HG02798 (cell line): ENCODE results near the gene SPIRE1.

Source experiments
- ATAC-seq: cut with Tn5 transposase; IDR thresholded peaks from one replicate; pipeline ENCODE4 v1.9.1; 2021; ENCODE audit warnings: mild to moderate bottlenecking; ENCODE audit not compliant: unreplicated experiment, poor library complexity

SPIRE1 gene

GRCh38 chr18:12657684-12658425, at the start of gene SPIRE1:
SPIRE1 (minus strand) TSS chr18:12658107; CDS start chr18:12657866, 241 bp downstream.
- peak; percentile 76 for ATAC-seq

- ATAC-seq: no peak
These were observed 45.8 kb upstream of the SPIRE1 start for GRCh38 chr18:12703664-12704063.

- ATAC-seq: no peak
These were observed 45.2 kb upstream of the SPIRE1 start for GRCh38 chr18:12703096-12703567.

GRCh38 chr18:12702221-12703095, 44.6 kb upstream of the SPIRE1 start, which contains the start of the genes CEP76 and PSMG2:
CEP76 (minus strand) TSS chr18:12702723; CDS start chr18:12702548, 175 bp downstream.
PSMG2 (plus strand) TSS chr18:12703042; CDS start chr18:12703108, 66 bp downstream.
- peak; percentile 86 for ATAC-seq

GRCh38 chr18:12701161-12701560, 43.3 kb upstream of the SPIRE1 start:
- no peak for ATAC-seq

- no peak for ATAC-seq
These were observed 41.8 kb upstream of the SPIRE1 start for GRCh38 chr18:12699747-12700146.

- no peak for ATAC-seq
These were observed 36.1 kb upstream of the SPIRE1 start for GRCh38 chr18:12694032-12694431.

- no peak for ATAC-seq
These were observed 34.3 kb upstream of the SPIRE1 start for GRCh38 chr18:12692206-12692605.

GRCh38 chr18:12689256-12689850, 31.4 kb upstream of the SPIRE1 start:
- ATAC-seq: no peak

- ATAC-seq: no peak
These were observed 28.2 kb upstream of the SPIRE1 start for GRCh38 chr18:12686100-12686499.

GRCh38 chr18:12679183-12679786, 21.4 kb upstream of the SPIRE1 start:
- ATAC-seq: no peak

- no peak for ATAC-seq
These were observed 10.1 kb upstream of the SPIRE1 start for GRCh38 chr18:12668041-12668440.

GRCh38 chr18:12659904-12660605, 2.1 kb upstream of the SPIRE1 start:
- no peak for ATAC-seq

GRCh38 chr18:12658426-12659138, 675 bp upstream of the SPIRE1 start:
- ATAC-seq: no peak

GRCh38 chr18:12656938-12657683, 796 bp downstream of the SPIRE1 start:
- peak; percentile 32 for ATAC-seq

- ATAC-seq: no peak
These were observed 1.3 kb downstream of the SPIRE1 start for GRCh38 chr18:12656605-12656937.

- ATAC-seq: no peak
These were observed 2.9 kb downstream of the SPIRE1 start for GRCh38 chr18:12654971-12655370.

GRCh38 chr18:12652861-12653401, 5.0 kb downstream of the SPIRE1 start:
- no peak for ATAC-seq
